ENCODE results near the gene TANGO6.

TANGO6 gene

GRCh38 chr16:69095193-69095592 is 251.9 kb downstream of the TANGO6 start:
- Mint-ChIP-seq H3K4me3 (no peak overlapping the region), H3K27ac (peak overlapping the region; percentile 42), H3K36me3 (ENCODE audit: low read depth) (no peaks in the 10 kb centered on the region), H3K27me3 (peaks cover 10% of the 10 kb centered on the region), H3K4me1 (ENCODE audit: low read depth) (peaks cover 6% of the 10 kb centered on the region), H3K9me3 (no peaks in the 10 kb centered on the region)
- intact Hi-C loops (cut with micrococcal nuclease): no loop called here

DNA sequence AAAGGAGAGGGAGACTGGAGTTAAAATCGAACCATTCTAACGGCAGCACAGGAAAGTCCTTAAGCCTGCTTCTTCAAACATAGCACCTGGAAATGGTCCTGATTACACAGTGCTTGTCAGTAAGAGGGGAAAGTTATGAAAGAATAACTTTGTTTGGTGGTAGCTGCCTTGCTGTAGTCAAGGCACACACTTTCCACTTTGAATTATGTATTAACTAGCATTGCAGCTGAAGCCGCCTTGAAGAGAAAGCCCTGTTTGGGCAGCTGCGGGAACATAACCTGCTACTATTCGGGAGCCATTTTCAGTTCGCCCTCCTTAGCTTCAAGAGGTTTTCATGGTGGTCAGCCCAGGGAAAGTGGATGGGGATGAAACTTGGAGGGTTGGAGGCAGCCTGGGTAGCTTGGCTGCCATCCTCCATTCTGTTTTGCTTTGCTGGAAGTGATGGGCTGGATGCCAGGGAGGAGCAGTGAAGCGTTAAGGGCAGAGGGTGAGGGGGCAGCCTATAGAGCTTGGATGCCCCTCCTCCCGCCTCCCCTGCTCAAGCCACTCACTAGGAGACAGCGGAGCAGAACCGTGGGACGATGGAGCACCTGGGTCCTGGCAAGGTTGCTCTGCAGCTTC is 256.9 kb downstream of the TANGO6 start:
- Mint-ChIP-seq H3K36me3 (ENCODE audit: low read depth) (no peaks in the 10 kb centered on the region), H3K27ac (no peak overlapping the region), H3K4me1 (ENCODE audit: low read depth) (no peaks in the 10 kb centered on the region), H3K9me3 (no peaks in the 10 kb centered on the region), H3K4me3 (no peak overlapping the region), H3K27me3 (peaks cover 38% of the 10 kb centered on the region)
- intact Hi-C loops (cut with micrococcal nuclease): no loop called here

GRCh38 chr16:69105501-69106361 is 262.4 kb downstream of the TANGO6 start, which contains the start of gene HAS3:
Gene HAS3, plus strand, starts transcription at chr16:69105653. Its CDS starts 3,743 bp downstream, at chr16:69109396.
- H3K27me3 Mint-ChIP-seq: peaks cover 72% of the 10 kb centered on the region

DNA sequence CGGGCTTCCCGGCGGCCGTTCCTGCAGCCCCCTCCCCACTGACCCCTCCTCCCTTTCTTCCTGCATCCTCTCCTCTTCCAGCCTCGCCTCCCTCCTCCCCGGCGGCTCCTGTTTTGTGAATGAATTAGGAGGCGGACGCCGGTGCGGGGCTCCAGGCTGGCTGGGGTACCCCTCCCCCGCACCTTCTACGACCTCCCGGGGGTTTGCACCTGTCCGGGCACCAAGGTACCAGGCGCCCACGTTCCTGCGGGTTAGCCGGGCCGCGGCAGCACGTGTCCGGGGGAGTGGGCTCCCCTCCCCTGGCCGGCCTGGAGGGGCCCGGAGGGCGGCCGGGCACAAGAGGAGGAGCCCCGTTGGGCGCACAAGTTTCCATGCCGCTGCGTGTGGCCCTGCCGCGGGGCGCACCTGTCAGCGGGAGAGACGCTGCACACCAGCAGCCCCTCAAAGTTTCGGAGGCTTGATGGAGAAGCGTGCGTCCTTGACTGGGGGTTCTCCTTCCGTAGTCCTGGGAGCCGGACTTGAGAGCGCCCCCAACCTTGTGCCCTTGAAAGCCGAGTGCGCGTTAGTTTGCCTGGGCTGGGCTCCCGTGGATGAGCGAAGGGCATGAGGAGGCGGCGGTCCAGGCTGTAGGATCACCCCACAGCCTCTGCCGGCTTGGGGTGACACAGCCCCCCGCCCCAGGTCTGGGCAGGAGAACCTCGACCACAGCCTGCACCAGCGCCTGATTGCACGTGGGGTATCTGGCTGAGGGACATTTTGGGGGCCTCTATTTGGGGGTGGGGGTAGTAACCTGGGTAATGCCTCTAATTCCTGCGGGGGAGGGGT is 263.4 kb downstream of the TANGO6 start:
- intact Hi-C loops (cut with micrococcal nuclease): no loop called here
- peaks cover 25% of the 10 kb centered on the region for H3K4me1 Mint-ChIP-seq (ENCODE audit: low read depth)
- H3K36me3 Mint-ChIP-seq (ENCODE audit: low read depth): peaks cover 27% of the 10 kb centered on the region
- H3K4me3 Mint-ChIP-seq: peak overlapping the region; percentile 28
- peaks cover 71% of the 10 kb centered on the region for H3K27me3 Mint-ChIP-seq
- no peak overlapping the region for H3K27ac Mint-ChIP-seq
- H3K9me3 Mint-ChIP-seq: no peaks in the 10 kb centered on the region

More at GRCh38 chr16:69105501-69106361, 262.4 kb downstream of the TANGO6 start, which contains the start of gene HAS3:
- H3K9me3 Mint-ChIP-seq: no peaks in the 10 kb centered on the region
- H3K27ac Mint-ChIP-seq: peak within 1 kb of the TSS; percentile 28
- H3K4me3 Mint-ChIP-seq: peak within 1 kb of the TSS; percentile 70
- peaks cover 25% of the 10 kb centered on the region for H3K4me1 Mint-ChIP-seq (ENCODE audit: low read depth)
- H3K36me3 Mint-ChIP-seq (ENCODE audit: low read depth): peaks cover 18% of the 10 kb centered on the region
- intact Hi-C loops (cut with micrococcal nuclease): no loop called here

DNA sequence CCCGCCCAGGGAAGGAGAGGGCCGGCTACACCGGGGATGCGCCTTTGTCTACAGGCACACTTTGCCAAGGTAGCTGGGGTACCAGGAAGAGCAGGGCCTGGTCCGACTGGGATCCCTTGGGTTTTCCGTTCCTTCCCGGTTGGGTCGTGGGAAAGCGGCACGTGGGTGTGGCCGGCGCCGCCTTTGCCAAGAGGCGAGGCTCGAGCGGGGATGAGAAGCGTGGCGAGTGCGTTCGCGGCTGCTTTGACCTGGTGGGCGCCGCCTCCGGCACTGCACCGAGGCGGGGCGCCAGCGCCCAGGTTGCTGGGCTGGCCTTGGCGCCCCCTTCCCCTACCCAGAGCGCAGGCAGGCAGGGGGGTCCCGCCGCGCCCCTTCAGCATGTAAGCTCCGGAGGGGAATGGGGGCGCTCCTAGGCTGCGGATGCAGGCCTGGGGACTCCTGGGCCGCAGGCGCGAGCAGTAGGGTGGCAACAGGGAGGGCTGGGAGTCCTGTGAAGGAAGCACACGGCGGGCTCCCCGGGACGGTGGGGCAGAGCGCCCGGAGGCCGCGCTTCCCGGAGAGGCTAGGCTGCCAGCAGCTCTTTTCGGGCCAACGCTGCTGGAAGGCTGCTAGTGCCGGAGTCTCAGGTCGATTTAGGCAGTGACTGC is 264.1 kb downstream of the TANGO6 start:
- H3K27ac Mint-ChIP-seq: no peak overlapping the region
- peaks cover 70% of the 10 kb centered on the region for H3K27me3 Mint-ChIP-seq
- H3K9me3 Mint-ChIP-seq: no peaks in the 10 kb centered on the region
- peaks cover 35% of the 10 kb centered on the region for H3K36me3 Mint-ChIP-seq (ENCODE audit: low read depth)
- intact Hi-C loops (cut with micrococcal nuclease): no loop called here
- peak overlapping the region; percentile 15 for H3K4me3 Mint-ChIP-seq
- peaks cover 25% of the 10 kb centered on the region for H3K4me1 Mint-ChIP-seq (ENCODE audit: low read depth)

- no peak overlapping the region for H3K4me3 Mint-ChIP-seq
These were observed 265.0 kb downstream of the TANGO6 start for GRCh38 chr16:69108064-69108904.

GRCh38 chr16:69108905-69109252 is 265.5 kb downstream of the TANGO6 start:
- Mint-ChIP-seq H3K27me3 (peaks cover 56% of the 10 kb centered on the region), H3K4me3 (no peak overlapping the region), H3K36me3 (ENCODE audit: low read depth) (peaks cover 49% of the 10 kb centered on the region), H3K27ac (no peak overlapping the region), H3K4me1 (ENCODE audit: low read depth) (peaks cover 30% of the 10 kb centered on the region), H3K9me3 (no peaks in the 10 kb centered on the region)
- intact Hi-C loops (cut with micrococcal nuclease): no loop called here

More at GRCh38 chr16:69108064-69108904, 265.0 kb downstream of the TANGO6 start:
- peaks cover 62% of the 10 kb centered on the region for H3K27me3 Mint-ChIP-seq
- peaks cover 29% of the 10 kb centered on the region for H3K4me1 Mint-ChIP-seq (ENCODE audit: low read depth)
- H3K36me3 Mint-ChIP-seq (ENCODE audit: low read depth): peaks cover 43% of the 10 kb centered on the region
- no peaks in the 10 kb centered on the region for H3K9me3 Mint-ChIP-seq
- intact Hi-C loops (cut with micrococcal nuclease): no loop called here
- no peak overlapping the region for H3K27ac Mint-ChIP-seq

- intact Hi-C loops (cut with micrococcal nuclease): no loop called here
- H3K27ac Mint-ChIP-seq: no peak overlapping the region
- H3K4me3 Mint-ChIP-seq: no peak overlapping the region
- peaks cover 30% of the 10 kb centered on the region for H3K4me1 Mint-ChIP-seq (ENCODE audit: low read depth)
- peaks cover 57% of the 10 kb centered on the region for H3K36me3 Mint-ChIP-seq (ENCODE audit: low read depth)
- peaks cover 50% of the 10 kb centered on the region for H3K27me3 Mint-ChIP-seq
- no peaks in the 10 kb centered on the region for H3K9me3 Mint-ChIP-seq
These were observed 266.3 kb downstream of the TANGO6 start for GRCh38 chr16:69109486-69110270.

DNA sequence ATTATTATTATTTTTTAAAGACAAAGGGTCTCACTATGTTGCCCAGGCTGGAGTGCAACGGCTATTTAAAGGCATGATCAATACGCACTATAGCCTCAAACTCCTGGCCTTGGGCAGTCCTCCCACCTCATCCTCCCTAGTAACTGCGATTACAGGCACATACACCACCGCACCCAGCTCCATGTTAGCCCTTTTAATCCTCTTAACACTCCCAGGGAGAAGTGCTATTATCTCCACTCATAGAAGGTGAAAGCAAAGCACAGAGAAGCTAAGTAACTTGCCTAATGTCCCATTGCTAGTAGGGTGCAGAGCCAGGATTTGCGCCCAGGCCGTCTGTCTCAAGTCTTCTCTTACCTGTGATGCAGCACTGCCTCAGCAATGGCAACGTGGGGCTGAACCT is 267.1 kb downstream of the TANGO6 start:
- intact Hi-C loops (cut with micrococcal nuclease): no loop called here
- peaks cover 29% of the 10 kb centered on the region for H3K4me1 Mint-ChIP-seq (ENCODE audit: low read depth)
- H3K36me3 Mint-ChIP-seq (ENCODE audit: low read depth): peaks cover 64% of the 10 kb centered on the region
- H3K27me3 Mint-ChIP-seq: peaks cover 44% of the 10 kb centered on the region
- H3K4me3 Mint-ChIP-seq: no peak overlapping the region
- no peak overlapping the region for H3K27ac Mint-ChIP-seq
- H3K9me3 Mint-ChIP-seq: no peaks in the 10 kb centered on the region

DNA sequence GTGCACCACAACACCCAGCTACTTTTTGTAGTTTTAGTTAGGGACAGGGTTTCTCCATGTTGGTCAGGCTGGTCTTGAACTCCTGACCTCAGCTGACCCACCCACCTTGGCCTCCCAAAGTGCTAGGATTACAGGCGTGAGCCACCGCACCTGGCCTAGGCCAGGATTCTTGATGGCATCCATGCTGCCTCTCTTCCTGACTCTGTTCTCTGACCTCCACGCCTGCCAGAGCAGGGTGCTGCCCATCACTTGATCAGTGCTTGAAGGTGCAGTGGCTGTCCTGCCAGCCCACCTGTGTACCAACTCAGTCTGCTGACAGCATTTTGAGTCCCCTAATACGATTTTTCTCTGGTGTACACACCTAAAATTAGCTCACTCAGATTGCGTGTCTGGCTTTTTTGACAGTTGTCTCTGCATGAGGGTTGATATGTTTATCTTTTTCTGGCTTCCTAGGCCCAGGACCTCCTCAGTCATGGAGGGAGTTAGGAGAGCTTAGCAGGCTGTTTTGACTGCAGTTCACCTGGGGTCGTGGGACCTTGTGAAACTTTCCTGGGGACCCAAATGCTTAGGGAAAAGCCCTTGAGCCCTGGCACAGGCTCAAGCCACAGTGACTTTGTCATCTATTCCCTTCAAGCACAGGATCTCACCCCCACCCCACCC is 268.0 kb downstream of the TANGO6 start:
- H3K36me3 Mint-ChIP-seq (ENCODE audit: low read depth): peaks cover 74% of the 10 kb centered on the region
- H3K9me3 Mint-ChIP-seq: no peaks in the 10 kb centered on the region
- peaks cover 24% of the 10 kb centered on the region for H3K4me1 Mint-ChIP-seq (ENCODE audit: low read depth)
- H3K4me3 Mint-ChIP-seq: no peak overlapping the region
- H3K27ac Mint-ChIP-seq: no peak overlapping the region
- peaks cover 37% of the 10 kb centered on the region for H3K27me3 Mint-ChIP-seq
- intact Hi-C loops (cut with micrococcal nuclease): no loop called here

GRCh38 chr16:69111876-69112230 is 268.5 kb downstream of the TANGO6 start:
- intact Hi-C loops (cut with micrococcal nuclease): no loop called here
- peaks cover 21% of the 10 kb centered on the region for H3K4me1 Mint-ChIP-seq (ENCODE audit: low read depth)
- H3K27me3 Mint-ChIP-seq: peaks cover 32% of the 10 kb centered on the region
- peaks cover 79% of the 10 kb centered on the region for H3K36me3 Mint-ChIP-seq (ENCODE audit: low read depth)
- H3K27ac Mint-ChIP-seq: no peak overlapping the region
- H3K4me3 Mint-ChIP-seq: no peak overlapping the region
- H3K9me3 Mint-ChIP-seq: no peaks in the 10 kb centered on the region

Measured in dendritic cell treated with granulocyte-macrophage colony-stimulating factor and Interleukin-4, amounts not matched to agents 40 ng/mL and 50 ng/mL, for 4 days (primary cell).